Panc1 (cell line): ENCODE data around the gene RARB. TPM values are rescaled to one million over a fixed set of nuclear protein-coding genes. Genes with fewer than 3 reads are reported as not detected.

Source experiments
- ATAC-seq: fragments of 200-7000 bp; cut with Tn5 transposase; 2 replicates; pipeline ENCODE4 v1.9.1; 2020; ENCODE audit warnings: mild to moderate bottlenecking, moderate library complexity
- BruUV-seq: library from RNA; stranded (reverse); fragments of 400-500 nt; replicated peaks from 2 replicates; lab custom pipeline; 2021; lab: Mats Ljungman, UMichigan
- CTCF ChIA-PET: fragments of 300-600 bp; sonication (Branson Sonifier 250); formaldehyde crosslinking; loops from one replicate; lab custom pipeline; 2022; ENCODE audit warnings: antibody characterized with exemption; lab: Charles Lee
- POLR2A ChIA-PET: fragments of 300-600 bp; sonication (Branson Sonifier 250); formaldehyde crosslinking; loops from one replicate; lab custom pipeline; 2022; ENCODE audit warnings: antibody characterized with exemption; lab: Charles Lee
- DNase-seq: peaks from one replicate; pipeline ENCODE4 v3.0.0-alpha.2; 2010; ENCODE audit warnings: low read depth, low spot score
- H3K27ac ChIP-seq: 2 replicates; pipeline ENCODE4 v1.5.1; 2011; ENCODE audit warnings: mild to moderate bottlenecking, low read length, inconsistent platforms
- H3K27me3 ChIP-seq: fragments of 200-500 bp; sonication (Bioruptor generic); 2 replicates; pipeline ENCODE4 v1.6.0; 2014; ENCODE audit warnings: low read length, inconsistent platforms; ENCODE audit not compliant: control insufficient read depth, insufficient read depth
- H3K36me3 ChIP-seq: fragments of 200-500 bp; sonication (Bioruptor generic); 2 replicates; pipeline ENCODE4 v1.5.1; 2014; ENCODE audit warnings: inconsistent platforms, mild to moderate bottlenecking, low read length, moderate library complexity; ENCODE audit not compliant: control insufficient read depth, insufficient read depth
- H3K4me1 ChIP-seq: 2 replicates; pipeline ENCODE4 v1.5.1; 2011; ENCODE audit warnings: inconsistent platforms, mild to moderate bottlenecking, low read length, moderate library complexity; ENCODE audit not compliant: control insufficient read depth, insufficient read depth
- H3K4me3 ChIP-seq, 2 experiments: 2 replicates each; pipeline ENCODE4 v1.5.1; 2011 to 2012; ENCODE audit warnings: low read depth in 2 of 2, low read length in 2 of 2, mild to moderate bottlenecking in 2 of 2, inconsistent platforms in 1 of 2, moderate library complexity in 1 of 2
- H3K9me3 ChIP-seq: fragments of 200-500 bp; sonication (Bioruptor generic); 2 replicates; pipeline ENCODE4 v1.5.1; 2014; ENCODE audit warnings: low read depth, mild to moderate bottlenecking, inconsistent platforms, low read length, moderate library complexity; ENCODE audit not compliant: control insufficient read depth, insufficient read depth
- CTCF ChIP-seq: fragments of 450-650 bp; IDR thresholded peaks from 2 replicates; pipeline ENCODE4 v1.5.1; 2017; ENCODE audit warnings: mild to moderate bottlenecking
- POLR2AphosphoS5 ChIP-seq: IDR thresholded peaks from 2 replicates; pipeline ENCODE4 v1.6.1; 2012; ENCODE audit warnings: mild to moderate bottlenecking, low read depth, low read length, moderate library complexity
- SIN3A ChIP-seq: IDR thresholded peaks from 2 replicates; pipeline ENCODE4 v1.6.1; 2012; ENCODE audit warnings: low read depth, mild to moderate bottlenecking, low read length, moderate library complexity, borderline replicate concordance; ENCODE audit not compliant: insufficient read depth
- TCF7L2 ChIP-seq: IDR thresholded peaks from 2 replicates; pipeline ENCODE4 v1.6.1; 2011; ENCODE audit warnings: mild to moderate bottlenecking, low read depth, low read length, inconsistent platforms
- in situ Hi-C: cut with HindIII; loops from 2 replicates; pipeline ENCODE4 v1.10.0; 2016; ENCODE audit warnings: low sequenced_read_pairs, low pct_unique_long_range_greater_than_20kb
- intact Hi-C: fragments of 100-400 bp; cut with micrococcal nuclease; formaldehyde crosslinking; loops from one replicate; pipeline ENCODE4 v1.10.0; 2022; ENCODE audit not compliant: unreplicated experiment
- total RNA-seq: library from RNA; stranded (reverse); gene quantifications from one replicate; pipeline ENCODE4 v1.2.1, GENCODE V29; 2021; ENCODE audit not compliant: unreplicated experiment
- TF ChIP-seq, protein P1 (sequence below), 2 experiments: IDR thresholded peaks; 2 replicates each; pipeline ENCODE4 v1.6.1; 2011 to 2012; ENCODE audit warnings: low read depth in 2 of 2, control low read depth in 1 of 2, low read length in 1 of 2, mild to moderate bottlenecking in 1 of 2, moderate library complexity in 1 of 2; ENCODE audit not compliant: insufficient read depth in 1 of 2

Gene RARB
- total RNA-seq, 1 experiment from 2014 or later: not detected

DNA sequence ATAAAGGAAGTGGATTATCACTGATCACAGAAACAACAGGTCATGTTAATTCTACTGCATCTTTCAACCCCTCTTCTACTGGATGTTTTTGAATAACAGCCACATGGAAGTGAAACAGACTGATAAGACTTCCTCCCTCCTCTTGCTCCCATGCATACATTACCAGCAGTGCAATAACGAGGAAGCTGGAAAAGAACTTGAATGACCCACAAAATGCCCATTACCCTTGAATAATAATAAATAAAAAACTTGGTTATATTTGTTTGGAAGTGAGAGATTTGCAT is 51.6 kb downstream of the RARB start:
- in situ Hi-C loops (no loop called here), intact Hi-C loops (no loop called here)
- no peaks in the 10 kb centered on the region for H3K27me3 ChIP-seq
- TF ChIP-seq TCF7L2 (no peak), POLR2AphosphoS5 (no peak), CTCF (no peak)
- TF ChIP-seq, protein P1, sequence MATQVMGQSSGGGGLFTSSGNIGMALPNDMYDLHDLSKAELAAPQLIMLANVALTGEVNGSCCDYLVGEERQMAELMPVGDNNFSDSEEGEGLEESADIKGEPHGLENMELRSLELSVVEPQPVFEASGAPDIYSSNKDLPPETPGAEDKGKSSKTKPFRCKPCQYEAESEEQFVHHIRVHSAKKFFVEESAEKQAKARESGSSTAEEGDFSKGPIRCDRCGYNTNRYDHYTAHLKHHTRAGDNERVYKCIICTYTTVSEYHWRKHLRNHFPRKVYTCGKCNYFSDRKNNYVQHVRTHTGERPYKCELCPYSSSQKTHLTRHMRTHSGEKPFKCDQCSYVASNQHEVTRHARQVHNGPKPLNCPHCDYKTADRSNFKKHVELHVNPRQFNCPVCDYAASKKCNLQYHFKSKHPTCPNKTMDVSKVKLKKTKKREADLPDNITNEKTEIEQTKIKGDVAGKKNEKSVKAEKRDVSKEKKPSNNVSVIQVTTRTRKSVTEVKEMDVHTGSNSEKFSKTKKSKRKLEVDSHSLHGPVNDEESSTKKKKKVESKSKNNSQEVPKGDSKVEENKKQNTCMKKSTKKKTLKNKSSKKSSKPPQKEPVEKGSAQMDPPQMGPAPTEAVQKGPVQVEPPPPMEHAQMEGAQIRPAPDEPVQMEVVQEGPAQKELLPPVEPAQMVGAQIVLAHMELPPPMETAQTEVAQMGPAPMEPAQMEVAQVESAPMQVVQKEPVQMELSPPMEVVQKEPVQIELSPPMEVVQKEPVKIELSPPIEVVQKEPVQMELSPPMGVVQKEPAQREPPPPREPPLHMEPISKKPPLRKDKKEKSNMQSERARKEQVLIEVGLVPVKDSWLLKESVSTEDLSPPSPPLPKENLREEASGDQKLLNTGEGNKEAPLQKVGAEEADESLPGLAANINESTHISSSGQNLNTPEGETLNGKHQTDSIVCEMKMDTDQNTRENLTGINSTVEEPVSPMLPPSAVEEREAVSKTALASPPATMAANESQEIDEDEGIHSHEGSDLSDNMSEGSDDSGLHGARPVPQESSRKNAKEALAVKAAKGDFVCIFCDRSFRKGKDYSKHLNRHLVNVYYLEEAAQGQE (IDR thresholded peaks at IDR 0.05; ENCODE audit: insufficient read depth in 1 of 2, low read depth in 2 of 2, low read length in 1 of 2): no peak
- CTCF ChIA-PET: no interaction called here
- H3K4me3 ChIP-seq: no peak overlapping the region
- DNase-seq: no peak
- no peaks in the 10 kb centered on the region for H3K9me3 ChIP-seq
- H3K36me3 ChIP-seq: no peaks in the 10 kb centered on the region
- BruUV-seq: no TSS peak
- no peaks in the 10 kb centered on the region for H3K4me1 ChIP-seq
- POLR2A ChIA-PET: no interaction called here
- no peak for ATAC-seq
- no peak overlapping the region for H3K27ac ChIP-seq

- intact Hi-C loops (no loop called here), in situ Hi-C loops (no loop called here)
- Histone ChIP-seq H3K36me3 (no peaks in the 10 kb centered on the region), H3K4me1 (no peaks in the 10 kb centered on the region), H3K27ac (no peak overlapping the region), H3K4me3 (no peak overlapping the region), H3K9me3 (no peaks in the 10 kb centered on the region), H3K27me3 (no peaks in the 10 kb centered on the region)
- no peak for DNase-seq
- ChIA-PET POLR2A (no interaction called here), CTCF (no interaction called here)
- TF ChIP-seq, protein P1 (IDR thresholded peaks at IDR 0.05; ENCODE audit: insufficient read depth in 1 of 2, low read depth in 2 of 2, low read length in 1 of 2): no peak
- TF ChIP-seq POLR2AphosphoS5 (no peak), SIN3A (no peak), TCF7L2 (no peak), CTCF (no peak)
- ATAC-seq: no peak
- BruUV-seq: no TSS peak
Observed at GRCh38 chr3:25480811-25481210, 52.7 kb downstream of the RARB start.
